NCI-H2107 (cell line): Measurements from ENCODE around the gene STKLD1.
A peak's percentile ranks its signal among the peaks of the same experiment; 100 is the strongest.
"Not testable (repeated sequence)": the region's sequence is repeated elsewhere in the genome, so short reads cannot be mapped to it uniquely, and the experiment has no call there.

Source experiments
- DNase-seq: peaks from one replicate; lab custom pipeline; 2025; lab: John Stamatoyannopoulos, UW

Gene STKLD1

DNA sequence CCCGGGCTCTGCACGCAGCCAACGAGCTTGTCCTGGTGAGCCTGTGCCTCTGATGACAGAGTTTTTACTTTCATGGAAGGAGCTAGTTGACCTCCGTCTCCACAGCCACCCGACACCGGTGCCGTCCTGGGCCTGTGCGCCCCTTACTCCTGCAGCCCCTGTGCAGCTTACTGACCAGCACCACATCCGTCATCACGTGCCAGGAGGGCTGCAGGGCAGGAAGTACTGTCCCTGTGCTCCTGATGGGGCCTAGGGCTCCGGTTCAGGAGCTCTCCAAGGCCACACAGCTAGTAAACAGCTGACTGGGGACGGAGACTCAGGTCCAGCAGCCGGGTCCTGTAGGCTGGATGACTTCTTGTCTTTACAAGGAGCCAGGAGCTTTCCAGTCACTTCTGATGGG lies 10.2 kb downstream of the STKLD1 start:
- DNase-seq: no peak

DNA sequence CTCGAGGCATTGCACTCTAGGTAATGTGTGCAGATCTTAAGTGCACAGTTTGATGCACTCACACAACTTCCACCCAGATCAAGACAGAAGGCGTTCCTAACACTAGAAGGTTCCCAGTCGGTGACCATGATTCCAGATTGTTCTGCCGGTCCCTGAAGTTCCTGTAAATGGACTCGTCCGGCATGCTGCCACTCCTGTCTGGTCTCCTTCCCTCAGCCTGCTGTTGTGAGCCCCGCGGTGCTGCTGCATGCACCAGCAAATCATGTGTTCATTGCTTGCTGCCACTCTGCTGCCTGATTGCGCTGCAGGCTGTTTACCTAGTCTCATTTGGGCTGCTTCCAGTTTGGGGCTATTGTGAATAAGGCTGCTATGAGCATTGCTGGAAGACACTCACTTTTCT lies 11.5 kb downstream of the STKLD1 start:
- DNase-seq: no peak

DNA sequence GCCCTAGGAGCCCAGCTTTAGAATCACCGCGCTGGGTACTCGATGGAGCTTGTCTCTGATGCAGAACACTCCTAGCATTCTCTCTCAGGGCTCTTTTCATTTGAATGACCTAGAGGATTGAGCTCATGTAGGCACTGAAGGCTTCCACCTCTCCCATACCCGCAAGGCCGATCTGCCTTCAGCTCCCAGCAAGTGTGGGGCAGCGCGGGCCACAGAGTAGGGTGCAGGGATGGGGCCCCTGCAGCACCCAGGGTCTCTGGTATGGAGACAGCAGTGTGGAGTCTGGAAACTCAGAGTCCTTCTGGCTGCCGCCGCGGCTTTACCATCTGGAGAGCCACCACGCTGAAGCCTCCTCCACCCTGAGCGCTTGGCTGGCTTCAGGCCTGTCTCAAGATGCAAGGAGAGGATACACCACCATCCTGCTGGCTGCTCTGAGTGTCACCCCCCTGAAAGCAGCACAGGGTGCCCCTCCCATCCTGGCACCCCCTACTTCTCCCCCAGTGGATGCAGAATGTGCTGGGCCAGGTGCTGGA lies 12.9 kb downstream of the STKLD1 start:
- DNase-seq: no peak

DNA sequence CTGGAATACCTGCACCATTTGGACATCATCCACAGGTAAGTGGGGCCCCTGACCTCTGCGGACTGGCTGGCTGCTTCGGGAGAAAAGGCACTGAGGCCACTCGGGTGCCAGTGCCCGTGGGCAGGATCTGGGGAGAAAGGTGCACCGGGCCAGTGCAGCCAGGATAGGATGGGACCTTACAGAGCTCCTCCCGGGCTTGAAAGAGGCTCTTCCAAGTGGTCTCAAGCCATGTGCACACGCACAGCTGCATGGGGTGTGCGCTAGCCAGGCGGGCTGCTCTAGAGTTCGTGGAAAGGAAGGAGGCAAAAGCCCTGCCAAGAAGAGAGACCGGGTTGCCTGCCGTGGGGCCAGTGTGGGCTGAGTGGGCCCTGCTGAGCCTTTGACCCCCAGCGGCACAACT lies 13.4 kb downstream of the STKLD1 start:
- DNase-seq: no peak

DNA sequence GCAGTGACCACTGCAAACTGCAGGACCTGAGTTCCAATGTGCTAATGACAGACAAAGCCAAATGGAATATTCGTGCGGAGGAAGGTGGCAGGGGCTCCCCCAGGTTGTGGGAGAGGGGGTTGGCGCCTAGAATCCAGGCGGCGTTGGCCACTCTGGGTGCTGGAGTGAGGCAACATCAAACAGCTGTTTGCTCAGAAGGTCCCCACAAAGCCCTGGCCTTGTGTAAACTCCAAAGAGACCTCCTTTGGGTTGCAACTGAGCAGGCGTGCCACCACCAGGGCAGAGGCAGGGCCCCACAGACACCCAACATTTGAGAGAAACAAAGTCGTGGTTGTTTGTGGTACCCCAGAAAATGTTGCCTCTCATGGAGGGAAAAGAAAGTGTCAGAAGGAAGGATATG lies 14.5 kb downstream of the STKLD1 start:
- no peak for DNase-seq

DNA sequence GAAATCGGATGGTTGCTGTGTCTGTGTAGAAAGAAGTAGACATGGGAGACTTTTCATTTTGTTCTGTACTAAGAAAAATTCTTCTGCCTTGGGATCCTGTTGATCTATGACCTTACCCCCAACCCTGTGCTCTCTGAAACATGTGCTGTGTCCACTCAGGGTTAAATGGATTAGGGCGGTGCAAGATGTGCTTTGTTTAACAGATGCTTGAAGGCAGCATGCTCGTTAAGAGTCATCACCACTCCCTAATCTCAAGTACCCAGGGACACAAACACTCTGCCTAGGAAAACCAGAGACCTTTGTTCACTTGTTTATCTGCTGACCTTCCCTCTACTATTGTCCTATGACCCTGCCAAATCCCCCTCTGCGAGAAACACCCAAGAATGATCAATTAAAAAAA lies 15.3 kb downstream of the STKLD1 start:
- DNase-seq: not testable (repeated sequence)

DNA sequence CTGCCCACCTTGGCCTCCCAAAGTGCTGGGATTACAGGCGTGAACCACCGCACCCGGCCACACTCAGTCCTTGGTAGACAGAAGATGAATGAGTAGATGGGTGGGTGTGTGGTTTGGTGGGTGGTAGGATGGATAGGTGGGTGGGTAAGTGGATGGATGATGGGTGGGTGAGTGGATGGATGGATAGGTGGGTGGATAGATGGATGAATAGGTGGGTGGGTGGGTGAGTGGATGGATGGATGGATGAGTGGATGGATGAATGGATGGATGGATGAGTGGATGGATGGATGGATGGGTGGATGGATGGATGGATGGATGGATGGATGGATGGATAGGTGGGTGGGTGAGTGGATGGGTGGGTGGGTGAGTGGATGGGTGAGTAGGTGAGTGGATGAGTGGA lies 16.1 kb downstream of the STKLD1 start:
- not testable (repeated sequence) for DNase-seq

DNA sequence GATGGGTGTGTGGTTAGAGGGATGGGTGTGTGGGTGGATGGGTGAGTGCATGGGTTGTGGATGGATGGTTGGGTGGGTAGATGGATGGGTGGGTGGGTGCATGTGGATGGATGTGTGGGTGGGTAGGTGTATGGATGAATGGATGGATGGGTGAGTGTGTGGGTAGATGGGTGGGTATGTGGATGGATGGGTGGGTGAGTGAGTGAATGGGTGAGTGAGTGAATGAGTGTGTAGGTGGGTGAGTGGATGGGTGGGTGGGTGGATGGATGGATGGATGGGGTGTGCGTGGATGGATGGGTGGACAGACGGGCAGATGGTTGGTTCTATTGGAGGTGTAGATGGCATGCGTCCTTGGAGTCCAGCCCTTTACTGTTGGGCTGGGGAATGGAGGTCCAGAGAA lies 17.2 kb downstream of the STKLD1 start:
- no peak for DNase-seq

DNA sequence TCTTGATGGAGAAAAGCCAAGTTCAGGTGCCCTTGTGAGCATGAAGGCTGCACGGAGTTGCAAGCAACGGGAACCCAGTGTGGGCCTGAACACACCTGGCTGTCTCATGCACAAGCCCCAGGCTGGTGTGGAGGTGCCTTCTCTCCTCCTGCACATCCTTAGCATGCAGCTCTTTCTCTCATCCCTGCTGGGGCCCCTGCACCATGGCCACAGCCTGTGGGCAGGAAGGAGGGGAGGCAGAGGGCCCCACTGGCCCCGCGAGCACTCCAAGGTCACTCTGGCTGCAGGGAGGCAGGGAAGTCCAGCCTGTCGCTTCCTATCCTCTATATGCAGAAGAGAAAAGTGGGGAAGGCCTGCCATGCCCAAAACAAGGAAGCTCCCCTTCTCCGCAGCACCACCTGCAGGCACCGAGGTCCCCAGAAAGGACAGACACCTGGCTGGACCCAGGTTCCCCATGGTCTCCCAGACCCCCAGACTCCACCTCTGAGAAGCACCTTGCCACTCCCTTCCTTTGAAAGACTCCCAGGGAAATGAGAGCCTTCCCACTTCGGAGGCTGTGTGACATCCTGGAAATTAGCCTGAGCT lies 18.6 kb downstream of the STKLD1 start:
- DNase-seq: no peak

DNA sequence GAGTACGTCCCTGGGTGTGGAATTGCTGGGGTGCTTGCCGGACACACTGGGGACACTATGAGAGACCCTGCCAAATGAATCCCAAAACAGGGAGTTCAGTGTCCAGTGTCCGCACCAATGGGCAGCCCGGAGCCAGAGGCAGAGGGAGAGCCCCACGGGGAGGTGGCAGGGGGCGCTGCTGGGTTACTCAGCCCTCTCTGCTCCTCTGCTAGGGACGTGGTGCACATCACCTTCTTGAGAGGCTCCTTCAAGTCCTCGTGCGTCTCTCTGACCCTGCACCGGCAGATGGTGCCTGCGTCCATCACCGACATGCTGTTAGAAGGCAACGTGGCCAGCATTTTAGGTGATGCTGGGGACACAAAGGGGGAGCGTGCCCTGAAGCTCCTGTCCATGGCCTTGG lies 20.8 kb downstream of the STKLD1 start:
- DNase-seq: no peak

DNA sequence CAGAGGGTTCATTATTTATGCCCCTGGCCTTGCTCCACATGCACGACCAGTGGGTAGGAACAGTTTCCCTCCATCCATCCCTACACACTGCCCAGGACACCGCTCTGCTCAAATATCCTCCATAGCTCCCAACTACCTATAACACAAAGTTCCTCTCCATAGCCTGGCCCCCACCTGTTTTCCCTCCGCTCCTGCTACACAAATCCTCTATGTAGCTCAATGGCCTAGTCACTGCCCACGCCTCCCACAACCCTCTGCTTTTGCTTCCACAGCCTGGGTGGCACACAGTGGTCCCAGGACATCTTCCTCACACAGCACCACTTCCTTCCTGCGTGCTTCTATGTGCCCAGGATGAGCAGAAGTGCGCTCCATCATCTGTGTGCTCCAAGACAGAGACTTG lies 21.2 kb downstream of the STKLD1 start:
- no peak for DNase-seq

DNA sequence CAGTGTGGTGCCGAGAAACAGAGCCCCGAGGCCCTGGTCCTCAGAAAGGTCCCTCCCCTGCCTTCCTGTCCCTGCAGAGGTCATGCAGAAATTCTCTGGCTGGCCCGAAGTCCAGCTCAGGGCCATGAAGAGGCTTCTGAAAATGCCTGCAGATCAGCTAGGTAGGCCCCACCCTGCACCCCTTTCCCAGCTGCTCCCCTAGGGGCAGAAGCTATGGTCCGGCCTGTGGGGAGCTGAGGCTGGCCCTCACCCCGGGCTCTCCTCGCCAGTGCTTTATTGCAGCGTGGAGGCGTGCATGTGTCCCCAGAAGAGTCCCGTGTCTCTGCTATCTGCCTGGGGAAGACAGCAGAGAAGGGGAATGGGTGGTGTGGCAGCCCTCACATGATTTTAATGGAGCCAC lies 21.7 kb downstream of the STKLD1 start:
- DNase-seq: no peak

DNA sequence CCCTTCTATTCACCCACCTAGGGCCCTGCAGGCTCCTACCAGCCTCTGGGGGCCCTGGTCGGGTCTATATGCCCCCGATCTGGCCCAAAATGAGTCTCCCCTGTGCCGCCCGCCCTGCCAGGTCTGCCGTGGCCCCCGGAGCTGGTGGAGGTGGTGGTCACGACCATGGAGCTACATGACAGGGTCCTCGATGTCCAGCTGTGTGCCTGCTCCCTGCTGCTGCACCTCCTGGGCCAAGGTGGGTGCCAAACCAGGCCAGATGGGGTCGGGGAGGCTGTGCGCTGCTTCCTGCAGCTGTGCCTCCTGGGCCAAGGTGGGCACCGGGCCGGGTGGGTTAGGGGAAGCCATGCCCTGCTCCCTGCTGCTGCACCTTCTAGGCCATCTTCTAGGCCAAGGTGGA lies 24.1 kb downstream of the STKLD1 start:
- no peak for DNase-seq

DNA sequence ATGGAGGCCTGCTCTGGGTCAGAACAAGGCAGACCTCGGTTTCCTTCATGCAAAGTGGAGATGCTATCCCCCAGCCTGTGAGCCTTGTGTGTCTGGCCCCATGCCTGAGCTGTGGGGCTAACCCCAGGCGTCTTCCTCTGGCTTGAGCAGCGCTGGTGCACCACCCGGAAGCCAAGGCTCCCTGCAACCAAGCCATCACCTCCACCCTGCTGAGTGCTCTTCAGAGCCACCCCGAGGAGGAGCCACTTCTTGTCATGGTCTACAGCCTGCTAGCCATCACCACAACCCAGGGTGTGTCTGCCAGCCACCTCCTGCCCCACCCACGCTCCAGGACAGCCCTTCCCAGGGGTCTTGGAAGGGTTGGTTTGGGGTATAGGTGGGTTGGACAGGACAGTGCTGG lies 25.4 kb downstream of the STKLD1 start:
- no peak for DNase-seq

DNA sequence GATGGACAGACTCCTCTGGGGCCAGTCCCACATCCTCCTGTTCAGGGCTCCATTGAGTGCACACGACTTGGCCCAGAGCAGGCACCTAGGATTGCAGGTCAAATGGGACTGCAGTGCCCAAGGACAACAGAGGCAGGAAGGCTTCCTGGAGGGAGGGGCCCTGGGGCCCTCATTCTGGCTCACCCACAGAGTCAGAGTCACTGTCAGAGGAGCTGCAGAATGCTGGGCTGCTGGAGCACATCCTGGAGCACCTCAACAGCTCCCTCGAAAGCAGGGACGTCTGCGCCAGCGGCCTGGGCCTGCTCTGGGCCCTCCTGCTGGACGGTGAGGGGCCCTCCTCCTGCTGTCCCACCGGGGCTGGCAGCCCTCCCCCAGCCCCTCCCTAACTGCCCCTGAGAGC lies 26.5 kb downstream of the STKLD1 start:
- no peak for DNase-seq

DNA sequence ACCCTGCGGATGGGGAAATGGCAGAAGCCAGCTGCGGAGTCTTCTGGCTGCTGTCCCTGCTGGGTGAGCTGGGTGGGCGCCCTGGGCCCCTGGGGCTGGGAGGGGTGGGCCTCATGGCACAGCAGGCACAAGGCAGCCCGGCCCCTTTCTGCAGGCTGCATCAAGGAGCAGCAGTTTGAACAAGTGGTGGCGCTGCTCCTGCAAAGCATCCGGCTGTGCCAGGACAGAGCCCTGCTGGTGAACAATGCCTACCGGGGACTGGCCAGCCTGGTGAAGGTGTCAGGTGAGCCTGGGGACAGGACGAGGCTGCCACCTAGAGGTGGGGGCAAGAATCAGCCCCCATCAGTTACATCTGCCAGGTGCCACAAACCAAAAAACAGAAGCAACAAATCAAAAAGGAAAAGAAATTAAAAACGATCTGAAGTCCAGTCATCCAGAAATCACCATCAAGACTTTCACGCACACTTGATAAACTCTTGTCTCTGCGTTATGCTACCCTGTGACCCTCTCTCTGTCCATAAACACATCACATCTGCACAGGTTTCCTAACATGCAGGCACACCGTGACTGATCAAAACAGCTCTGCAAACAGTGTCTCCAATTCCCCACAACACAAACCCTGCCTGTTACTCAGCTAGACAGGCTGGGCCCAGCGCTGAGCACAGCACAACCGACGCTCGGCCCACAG lies 27.7 kb downstream of the STKLD1 start:
- peak; percentile 29 for DNase-seq

DNA sequence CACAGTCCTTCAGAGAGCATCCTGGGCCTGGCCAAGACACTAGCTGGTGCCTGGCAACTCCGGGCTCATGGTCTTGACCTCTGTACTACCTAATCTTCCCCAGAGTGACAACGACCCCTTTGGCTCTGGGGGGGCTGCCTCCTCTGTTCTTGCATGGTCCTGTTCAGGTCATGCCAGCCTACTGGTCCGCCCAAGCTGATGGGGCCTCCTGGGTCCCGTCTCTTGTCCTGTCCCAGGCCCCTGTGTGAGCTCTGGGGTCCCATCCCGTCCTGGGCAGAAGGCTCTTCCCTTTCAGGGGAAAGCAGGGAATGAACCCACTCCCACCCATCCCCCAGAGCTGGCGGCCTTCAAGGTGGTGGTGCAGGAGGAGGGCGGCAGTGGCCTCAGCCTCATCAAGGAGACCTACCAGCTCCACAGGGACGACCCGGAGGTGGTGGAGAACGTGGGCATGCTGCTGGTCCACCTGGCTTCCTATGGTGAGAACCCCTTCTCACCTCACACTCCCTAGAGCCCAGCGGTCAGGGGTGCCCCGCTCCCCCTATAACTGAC lies 28.4 kb downstream of the STKLD1 start:
- DNase-seq: no peak

DNA sequence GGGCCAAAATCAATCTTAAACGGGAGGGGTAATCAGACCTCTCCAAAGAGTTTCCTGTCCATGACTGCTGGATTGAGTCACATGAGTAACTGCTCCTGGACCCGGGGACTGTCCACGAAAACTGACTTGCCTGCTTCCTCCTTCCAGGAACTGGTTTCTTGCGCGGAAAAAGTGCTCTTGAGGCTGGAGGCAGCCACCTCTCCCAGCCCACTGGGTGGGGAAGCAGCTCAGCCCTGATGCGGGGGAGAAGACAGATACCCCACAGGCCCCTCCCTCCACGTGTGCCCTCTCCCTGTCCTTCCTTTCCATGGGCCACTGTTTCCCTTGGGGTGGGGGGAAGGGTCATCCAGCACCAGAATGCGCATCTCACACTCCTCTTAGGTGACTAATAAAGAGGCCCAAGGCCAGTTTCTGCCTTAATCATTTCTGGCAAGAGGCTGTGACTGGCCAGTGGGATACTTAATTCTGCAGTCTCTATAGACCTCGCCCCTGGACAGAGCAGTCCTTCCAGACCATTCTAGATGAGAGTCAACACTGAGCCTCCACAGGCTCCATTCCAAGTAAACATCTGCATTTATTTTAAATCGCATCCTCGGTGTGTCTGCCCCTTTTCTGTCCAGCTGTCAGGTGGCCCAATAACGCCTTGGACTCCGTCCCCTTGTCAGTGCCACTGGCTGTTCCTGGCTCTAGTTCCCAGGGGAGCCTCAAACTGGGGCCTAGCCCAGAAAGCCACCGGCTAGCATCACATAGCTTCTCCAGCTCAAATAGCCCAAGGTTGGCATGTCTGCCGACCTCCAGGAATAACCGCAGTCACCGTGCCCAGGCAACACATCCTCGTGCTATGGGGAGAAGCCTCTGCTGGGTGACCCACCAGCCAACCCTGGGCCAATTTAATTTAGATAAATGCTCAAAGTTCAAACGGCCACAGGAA lies 29.6 kb downstream of the STKLD1 start:
- DNase-seq: no peak

DNA sequence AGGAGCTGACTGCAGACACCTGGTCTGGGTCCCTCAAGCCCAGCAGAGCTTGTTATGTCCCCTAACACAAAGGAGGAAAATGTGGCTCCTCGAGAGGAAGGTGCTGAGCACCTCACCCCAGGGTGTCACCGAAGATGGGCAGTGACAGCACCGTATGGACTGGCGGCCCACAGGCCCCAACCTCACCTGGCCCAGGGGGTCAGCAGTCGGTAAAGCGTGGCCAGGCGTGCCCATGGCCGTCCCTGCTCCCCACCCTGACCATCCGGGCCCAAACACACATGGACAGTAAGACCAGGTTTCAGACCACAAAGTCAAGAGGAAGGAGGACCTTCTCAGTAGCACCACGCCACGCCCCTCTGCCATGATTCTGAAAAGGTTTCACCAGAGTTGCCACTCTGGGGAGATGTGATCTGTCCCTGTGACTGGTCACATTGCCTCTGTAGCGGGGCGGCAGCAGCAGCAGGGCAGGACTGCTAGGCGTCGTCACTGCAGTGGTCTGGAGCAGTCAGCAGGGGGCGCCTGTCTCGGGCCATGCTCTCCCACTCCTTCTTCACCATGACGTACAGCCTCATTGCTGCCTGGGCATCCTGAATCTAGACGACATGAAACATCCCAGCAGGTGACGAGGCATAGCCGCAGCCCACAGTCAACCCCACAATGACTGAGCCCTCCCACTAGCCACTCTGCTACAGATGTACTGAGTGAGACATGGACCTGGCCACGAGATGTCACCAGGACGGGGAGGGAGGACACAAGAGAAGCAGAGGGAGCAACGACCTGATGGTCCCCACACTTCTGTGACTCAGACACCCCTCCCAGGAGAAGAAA lies 30.5 kb downstream of the STKLD1 start:
- peak; percentile 38 for DNase-seq

DNA sequence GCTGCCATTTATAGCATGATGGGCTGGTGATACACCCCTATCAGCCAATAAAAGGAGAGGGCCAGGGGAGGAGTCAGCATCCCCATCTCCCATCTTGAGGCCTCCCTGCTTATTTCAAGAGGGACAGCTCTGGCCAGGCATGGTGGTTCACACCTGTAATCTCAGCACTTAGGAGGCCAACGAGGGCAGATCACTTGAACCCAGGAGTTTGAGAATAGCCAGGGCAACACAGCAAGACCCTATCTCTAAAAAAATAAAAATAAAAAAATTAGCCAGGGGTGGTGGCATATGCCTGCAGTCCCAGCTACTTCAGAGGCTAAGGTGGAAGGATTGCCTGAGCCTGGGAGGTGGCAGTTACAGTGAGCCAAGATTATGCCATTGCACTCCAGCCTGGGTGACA lies 31.9 kb downstream of the STKLD1 start:
- no peak for DNase-seq

DNA sequence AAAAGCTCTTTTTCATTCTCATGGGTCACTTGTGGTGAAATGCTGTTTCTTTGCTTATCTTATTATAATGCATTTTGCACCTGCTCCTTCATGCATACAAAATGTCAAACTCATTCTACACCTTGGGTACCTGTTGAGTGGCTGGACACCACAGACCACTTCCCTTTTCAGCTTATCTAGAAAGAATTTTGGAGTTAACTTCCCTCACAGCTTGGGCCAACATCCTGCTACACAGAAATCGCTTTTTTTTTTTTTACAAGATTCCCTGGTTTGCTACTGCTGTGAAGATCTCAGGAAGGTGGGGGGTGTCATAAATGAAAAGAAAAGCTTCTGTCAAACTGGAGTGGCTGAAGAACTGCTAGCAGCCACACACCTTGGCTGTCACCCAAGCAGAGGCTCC lies 39.0 kb downstream of the STKLD1 start:
- no peak for DNase-seq
